ENCODE results near the gene GUCY2C.

GUCY2C gene

GRCh38 chr12:14701809-14702568 lies 5.6 kb upstream of the GUCY2C start:
- WGBS, 2 experiments (ENCODE audit: insufficient coverage in 2 of 2) = 86% methylated on average over 1 to 4 of the region's 6 CpGs
- Histone ChIP-seq H3K4me1 (ENCODE audit: control insufficient read depth, insufficient read depth, low read length, poor library complexity, severe bottlenecking) (no peaks in the 10 kb centered on the region), H3K27ac (ENCODE audit: low read depth, low read length, severe bottlenecking) (no peak overlapping the region)

GRCh38 chr12:14700935-14701334 lies 4.5 kb upstream of the GUCY2C start:
- no peaks in the 10 kb centered on the region for H3K36me3 ChIP-seq (ENCODE audit: control insufficient read depth, insufficient read depth, low read length)
- H3K9me3 ChIP-seq (ENCODE audit: control insufficient read depth, low read length) = no peaks in the 10 kb centered on the region
- no peak overlapping the region for H3K27ac ChIP-seq (ENCODE audit: low read depth, low read length, severe bottlenecking)
- H3K4me3 ChIP-seq (ENCODE audit: extremely low read depth, insufficient read depth, low read length, poor library complexity, severe bottlenecking) = no peak overlapping the region
- no peaks in the 10 kb centered on the region for H3K4me1 ChIP-seq (ENCODE audit: control insufficient read depth, insufficient read depth, low read length, poor library complexity, severe bottlenecking)
- 88 to 95% methylated on average over 2 to 3 of the region's 4 CpGs for WGBS, 2 experiments (ENCODE audit: insufficient coverage in 2 of 2)

More at GRCh38 chr12:14701809-14702568, 5.6 kb upstream of the GUCY2C start:
- Histone ChIP-seq H3K36me3 (ENCODE audit: control insufficient read depth, insufficient read depth, low read length) (no peaks in the 10 kb centered on the region), H3K9me3 (ENCODE audit: control insufficient read depth, low read length) (no peaks in the 10 kb centered on the region), H3K4me3 (ENCODE audit: extremely low read depth, insufficient read depth, low read length, poor library complexity, severe bottlenecking) (no peak overlapping the region)

GRCh38 chr12:14699923-14700322 lies 3.5 kb upstream of the GUCY2C start:
- Histone ChIP-seq H3K36me3 (ENCODE audit: control insufficient read depth, insufficient read depth, low read length) (no peaks in the 10 kb centered on the region), H3K4me1 (ENCODE audit: control insufficient read depth, insufficient read depth, low read length, poor library complexity, severe bottlenecking) (no peaks in the 10 kb centered on the region), H3K9me3 (ENCODE audit: control insufficient read depth, low read length) (no peaks in the 10 kb centered on the region), H3K4me3 (ENCODE audit: extremely low read depth, insufficient read depth, low read length, poor library complexity, severe bottlenecking) (no peak overlapping the region), H3K27ac (ENCODE audit: low read depth, low read length, severe bottlenecking) (no peak overlapping the region)
- 100% methylated on average over 1 of the region's 2 CpGs; no CpG with 5 or more reads in 1 of the 2 experiments for WGBS, 2 experiments (ENCODE audit: insufficient coverage in 2 of 2)

- Histone ChIP-seq H3K4me3 (ENCODE audit: extremely low read depth, insufficient read depth, low read length, poor library complexity, severe bottlenecking) (no peak overlapping the region), H3K36me3 (ENCODE audit: control insufficient read depth, insufficient read depth, low read length) (no peaks in the 10 kb centered on the region), H3K4me1 (ENCODE audit: control insufficient read depth, insufficient read depth, low read length, poor library complexity, severe bottlenecking) (no peaks in the 10 kb centered on the region), H3K27ac (ENCODE audit: low read depth, low read length, severe bottlenecking) (no peak overlapping the region), H3K9me3 (ENCODE audit: control insufficient read depth, low read length) (no peaks in the 10 kb centered on the region)
Measured at GRCh38 chr12:14698555-14698954, 2.2 kb upstream of the GUCY2C start.

GRCh38 chr12:14695715-14696141 lies 671 bp downstream of the GUCY2C start:
- Histone ChIP-seq H3K27ac (ENCODE audit: low read depth, low read length, severe bottlenecking) (no peak overlapping the region), H3K4me1 (ENCODE audit: control insufficient read depth, insufficient read depth, low read length, poor library complexity, severe bottlenecking) (no peaks in the 10 kb centered on the region), H3K4me3 (ENCODE audit: extremely low read depth, insufficient read depth, low read length, poor library complexity, severe bottlenecking) (no peak overlapping the region), H3K36me3 (ENCODE audit: control insufficient read depth, insufficient read depth, low read length) (no peaks in the 10 kb centered on the region), H3K9me3 (ENCODE audit: control insufficient read depth, low read length) (no peaks in the 10 kb centered on the region)
- WGBS, 2 experiments (ENCODE audit: insufficient coverage in 2 of 2) = 60 to 95% methylated on average over 1 to 5 of the region's 5 CpGs

- 100% methylated on average over 2 of the region's 3 CpGs; no CpG with 5 or more reads in 1 of the 2 experiments for WGBS, 2 experiments (ENCODE audit: insufficient coverage in 2 of 2)
- Histone ChIP-seq H3K4me1 (ENCODE audit: control insufficient read depth, insufficient read depth, low read length, poor library complexity, severe bottlenecking) (peaks cover 3% of the 10 kb centered on the region), H3K4me3 (ENCODE audit: extremely low read depth, insufficient read depth, low read length, poor library complexity, severe bottlenecking) (no peak overlapping the region), H3K9me3 (ENCODE audit: control insufficient read depth, low read length) (no peaks in the 10 kb centered on the region), H3K27ac (ENCODE audit: low read depth, low read length, severe bottlenecking) (no peak overlapping the region), H3K36me3 (ENCODE audit: control insufficient read depth, insufficient read depth, low read length) (no peaks in the 10 kb centered on the region)
Measured at GRCh38 chr12:14694970-14695369, 1.4 kb downstream of the GUCY2C start.

GRCh38 chr12:14694145-14694714 lies 2.2 kb downstream of the GUCY2C start:
- no peaks in the 10 kb centered on the region for H3K9me3 ChIP-seq (ENCODE audit: control insufficient read depth, low read length)
- H3K4me3 ChIP-seq (ENCODE audit: extremely low read depth, insufficient read depth, low read length, poor library complexity, severe bottlenecking) = no peak overlapping the region
- H3K36me3 ChIP-seq (ENCODE audit: control insufficient read depth, insufficient read depth, low read length) = no peaks in the 10 kb centered on the region
- 83% methylated on average over 1 of the region's 3 CpGs; no CpG with 5 or more reads in 1 of the 2 experiments for WGBS, 2 experiments (ENCODE audit: insufficient coverage in 2 of 2)
- H3K4me1 ChIP-seq (ENCODE audit: control insufficient read depth, insufficient read depth, low read length, poor library complexity, severe bottlenecking) = peaks cover 4% of the 10 kb centered on the region
- no peak overlapping the region for H3K27ac ChIP-seq (ENCODE audit: low read depth, low read length, severe bottlenecking)

- Histone ChIP-seq H3K27ac (ENCODE audit: low read depth, low read length, severe bottlenecking) (no peak overlapping the region), H3K4me3 (ENCODE audit: extremely low read depth, insufficient read depth, low read length, poor library complexity, severe bottlenecking) (no peak overlapping the region), H3K9me3 (ENCODE audit: control insufficient read depth, low read length) (no peaks in the 10 kb centered on the region), H3K36me3 (ENCODE audit: control insufficient read depth, insufficient read depth, low read length) (no peaks in the 10 kb centered on the region), H3K4me1 (ENCODE audit: control insufficient read depth, insufficient read depth, low read length, poor library complexity, severe bottlenecking) (peaks cover 4% of the 10 kb centered on the region)
- 75% methylated on average over 2 of the region's 5 CpGs; no CpG with 5 or more reads in 1 of the 2 experiments for WGBS, 2 experiments (ENCODE audit: insufficient coverage in 2 of 2)
Measured at GRCh38 chr12:14693116-14693515, 3.3 kb downstream of the GUCY2C start.

GRCh38 chr12:14691560-14691959 lies 4.8 kb downstream of the GUCY2C start:
- H3K9me3 ChIP-seq (ENCODE audit: control insufficient read depth, low read length) = no peaks in the 10 kb centered on the region
- no peak overlapping the region for H3K27ac ChIP-seq (ENCODE audit: low read depth, low read length, severe bottlenecking)
- no peak overlapping the region for H3K4me3 ChIP-seq (ENCODE audit: extremely low read depth, insufficient read depth, low read length, poor library complexity, severe bottlenecking)
- H3K36me3 ChIP-seq (ENCODE audit: control insufficient read depth, insufficient read depth, low read length) = no peaks in the 10 kb centered on the region
- peaks cover 4% of the 10 kb centered on the region for H3K4me1 ChIP-seq (ENCODE audit: control insufficient read depth, insufficient read depth, low read length, poor library complexity, severe bottlenecking)

- Histone ChIP-seq H3K4me3 (ENCODE audit: extremely low read depth, insufficient read depth, low read length, poor library complexity, severe bottlenecking) (no peak overlapping the region), H3K4me1 (ENCODE audit: control insufficient read depth, insufficient read depth, low read length, poor library complexity, severe bottlenecking) (peaks cover 4% of the 10 kb centered on the region), H3K36me3 (ENCODE audit: control insufficient read depth, insufficient read depth, low read length) (no peaks in the 10 kb centered on the region), H3K9me3 (ENCODE audit: control insufficient read depth, low read length) (no peaks in the 10 kb centered on the region), H3K27ac (ENCODE audit: low read depth, low read length, severe bottlenecking) (no peak overlapping the region)
Measured at GRCh38 chr12:14689996-14690395, 6.4 kb downstream of the GUCY2C start.

GRCh38 chr12:14689144-14689543 lies 7.3 kb downstream of the GUCY2C start:
- WGBS, 2 experiments (ENCODE audit: insufficient coverage in 2 of 2) = 100% methylated on average over 1 of the region's 1 CpG
- H3K27ac ChIP-seq (ENCODE audit: low read depth, low read length, severe bottlenecking) = no peak overlapping the region
- no peak overlapping the region for H3K4me3 ChIP-seq (ENCODE audit: extremely low read depth, insufficient read depth, low read length, poor library complexity, severe bottlenecking)
- peaks cover 4% of the 10 kb centered on the region for H3K4me1 ChIP-seq (ENCODE audit: control insufficient read depth, insufficient read depth, low read length, poor library complexity, severe bottlenecking)
- H3K9me3 ChIP-seq (ENCODE audit: control insufficient read depth, low read length) = no peaks in the 10 kb centered on the region
- H3K36me3 ChIP-seq (ENCODE audit: control insufficient read depth, insufficient read depth, low read length) = no peaks in the 10 kb centered on the region

Measured in mesodermal cell (in vitro differentiated cells).